DOHH2 (cell line): Measurements from ENCODE around the gene TDRD12.
"Not testable (repeated sequence)": the region's sequence is repeated elsewhere in the genome, so short reads cannot be mapped to it uniquely, and the experiment has no call there.

Experiments
- H3F3A ChIP-seq: fragments of 200-600 bp; sonication (generic), shearing (Covaris generic); 2 replicates; pipeline ENCODE4 v1.6.0; 2016; ENCODE audit warnings: antibody characterized with exemption, mild to moderate bottlenecking; ENCODE audit not compliant: control insufficient read depth, insufficient read depth
- H3K27ac ChIP-seq: fragments of 200-600 bp; sonication (generic); 2 replicates; pipeline ENCODE4 v1.5.1; 2014; ENCODE audit warnings: low read depth, mild to moderate bottlenecking, low read length, moderate library complexity
- H3K27me3 ChIP-seq: fragments of 200-600 bp; sonication (generic); 2 replicates; pipeline ENCODE4 v1.6.1; 2014; ENCODE audit warnings: mild to moderate bottlenecking, low read length, mixed read lengths; ENCODE audit not compliant: control insufficient read depth
- H3K36me3 ChIP-seq: fragments of 200-600 bp; sonication (generic); 2 replicates; pipeline ENCODE4 v1.6.1; 2014; ENCODE audit warnings: mild to moderate bottlenecking, low read length, moderate library complexity, mixed read lengths; ENCODE audit not compliant: control insufficient read depth
- H3K4me1 ChIP-seq: fragments of 200-600 bp; sonication (generic); 2 replicates; pipeline ENCODE4 v1.6.1; 2014; ENCODE audit warnings: mild to moderate bottlenecking, low read length, mixed read lengths; ENCODE audit not compliant: control insufficient read depth
- H3K4me2 ChIP-seq: fragments of 200-600 bp; sonication (generic); 2 replicates; pipeline ENCODE4 v1.6.0; 2014; ENCODE audit warnings: mild to moderate bottlenecking, low read length, moderate library complexity
- H3K4me3 ChIP-seq: fragments of 200-600 bp; sonication (generic); 2 replicates; pipeline ENCODE4 v1.5.1; 2014; ENCODE audit warnings: mild to moderate bottlenecking, low read length, mixed read lengths
- H3K79me2 ChIP-seq: fragments of 200-600 bp; sonication (generic); 2 replicates; pipeline ENCODE4 v1.6.1; 2014; ENCODE audit warnings: mild to moderate bottlenecking, low read length, mixed read lengths; ENCODE audit not compliant: control insufficient read depth
- H3K9me2 ChIP-seq: fragments of 200-600 bp; sonication (generic); replicated peaks from 2 replicates; pipeline ENCODE4 v1.6.1; 2014; ENCODE audit warnings: mild to moderate bottlenecking, low read length, mixed read lengths; ENCODE audit not compliant: control insufficient read depth
- H3K9me3 ChIP-seq: fragments of 200-600 bp; sonication (generic); 2 replicates; pipeline ENCODE4 v1.6.1; 2014; ENCODE audit warnings: antibody characterized with exemption, low read length, mixed read lengths; ENCODE audit not compliant: control insufficient read depth, insufficient read depth
- H4K20me1 ChIP-seq: fragments of 200-600 bp; sonication (generic); 2 replicates; pipeline ENCODE4 v1.6.0; 2014; ENCODE audit warnings: low read depth, mild to moderate bottlenecking, antibody characterized with exemption, low read length, moderate library complexity; ENCODE audit not compliant: control insufficient read depth, insufficient read depth
- CTCF ChIP-seq: fragments of 200-600 bp; sonication (generic); IDR thresholded peaks from one replicate; pipeline ENCODE4 v1.5.1; 2014; ENCODE audit warnings: antibody characterized with exemption, mild to moderate bottlenecking, low read depth, low read length; ENCODE audit not compliant: poor library complexity, severe bottlenecking
- EZH2phosphoT487 ChIP-seq: fragments of 200-600 bp; sonication (generic); IDR thresholded peaks from 2 replicates; pipeline ENCODE4 v1.6.1; 2017; ENCODE audit warnings: borderline replicate concordance, mild to moderate bottlenecking, antibody characterized with exemption, low read length, moderate library complexity, mixed read lengths

The TDRD12 gene

DNA sequence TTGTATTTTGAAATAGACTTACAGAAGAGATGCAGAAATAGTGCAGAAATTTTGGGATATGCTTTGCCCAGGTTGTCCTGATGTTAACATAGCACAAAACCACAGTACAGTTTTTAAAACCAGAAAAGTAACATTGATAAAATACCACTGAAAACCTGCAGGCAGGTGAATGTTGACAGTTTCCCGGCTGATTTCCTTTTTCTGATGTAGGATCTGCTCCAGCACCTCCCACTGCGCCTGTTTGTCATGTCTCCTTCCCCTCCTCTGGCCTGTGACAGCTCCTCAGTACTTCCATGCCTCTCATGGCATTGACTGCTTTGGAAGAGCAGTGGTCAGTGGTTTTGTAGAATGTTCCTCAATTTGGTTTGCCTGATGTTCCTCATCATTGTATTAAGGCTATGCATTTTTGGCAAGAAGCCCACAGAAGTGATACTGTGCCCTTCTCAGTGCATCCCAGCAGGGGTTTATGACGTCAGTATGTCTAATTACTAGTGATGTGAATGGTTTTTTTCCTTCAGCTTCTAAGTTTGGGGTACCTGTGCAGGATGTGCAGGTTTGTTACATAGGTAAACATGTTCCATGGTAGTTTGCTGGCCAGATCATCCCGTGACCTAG is 31.0 kb downstream of the TDRD12 start:
- peaks cover 13% of the 10 kb centered on the region for H3K27me3 ChIP-seq

DNA sequence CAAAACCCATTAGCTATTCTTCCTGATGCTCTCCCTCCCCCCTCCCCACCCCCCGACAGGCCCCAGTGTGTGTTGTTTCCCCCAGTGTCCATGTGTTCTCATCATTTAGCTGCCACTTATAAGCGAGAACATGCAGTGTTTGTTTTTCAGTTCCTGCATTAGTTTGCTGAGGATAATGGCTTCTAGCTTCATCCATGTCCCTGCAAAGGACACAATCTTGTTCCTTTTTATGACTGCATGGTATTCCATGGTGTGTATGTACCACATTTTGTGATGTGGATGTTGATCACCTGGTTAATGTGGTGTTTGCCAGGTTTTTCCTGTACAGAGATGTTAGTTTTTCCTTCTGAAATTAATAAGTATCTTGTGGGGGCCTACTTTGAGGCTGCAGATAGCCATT is 31.5 kb downstream of the TDRD12 start:
- no peaks in the 10 kb centered on the region for H3K4me1 ChIP-seq
- TF ChIP-seq CTCF: no peak
- H3K9me3 ChIP-seq: no peaks in the 10 kb centered on the region
- H4K20me1 ChIP-seq: no peaks in the 10 kb centered on the region
- peaks cover 13% of the 10 kb centered on the region for H3K27me3 ChIP-seq
- H3F3A ChIP-seq: no peaks in the 10 kb centered on the region
- H3K9me2 ChIP-seq: no peaks in the 10 kb centered on the region
- H3K4me3 ChIP-seq: no peak overlapping the region
- H3K4me2 ChIP-seq: no peak overlapping the region
- H3K36me3 ChIP-seq: no peaks in the 10 kb centered on the region
- H3K27ac ChIP-seq: no peak overlapping the region
- H3K79me2 ChIP-seq: no peaks in the 10 kb centered on the region

More for the DNA sequence above, 31.0 kb downstream of the TDRD12 start:
- TF ChIP-seq EZH2phosphoT487 (no peak), CTCF (no peak)
- no peak overlapping the region for H3K4me2 ChIP-seq
- H3K9me2 ChIP-seq: no peaks in the 10 kb centered on the region
- no peaks in the 10 kb centered on the region for H3K36me3 ChIP-seq
- H3K4me1 ChIP-seq: no peaks in the 10 kb centered on the region
- H4K20me1 ChIP-seq: no peaks in the 10 kb centered on the region
- no peaks in the 10 kb centered on the region for H3K9me3 ChIP-seq
- no peak overlapping the region for H3K27ac ChIP-seq
- no peak overlapping the region for H3K4me3 ChIP-seq
- no peaks in the 10 kb centered on the region for H3F3A ChIP-seq
- no peaks in the 10 kb centered on the region for H3K79me2 ChIP-seq

- Histone ChIP-seq H3F3A (no peaks in the 10 kb centered on the region), H3K36me3 (no peaks in the 10 kb centered on the region), H3K9me2 (no peaks in the 10 kb centered on the region), H3K27me3 (no peaks in the 10 kb centered on the region), H4K20me1 (no peaks in the 10 kb centered on the region), H3K4me1 (no peaks in the 10 kb centered on the region), H3K79me2 (no peaks in the 10 kb centered on the region), H3K27ac (no peak overlapping the region), H3K9me3 (0 out of 2 replicates have a peak, but pooled peaks cover 3% of the 10 kb centered on the region), H3K4me2 (no peak overlapping the region), H3K4me3 (no peak overlapping the region)
- TF ChIP-seq EZH2phosphoT487 (no peak), CTCF (no peak)
Measured at GRCh38 chr19:32757189-32757588, 37.6 kb downstream of the TDRD12 start.

DNA sequence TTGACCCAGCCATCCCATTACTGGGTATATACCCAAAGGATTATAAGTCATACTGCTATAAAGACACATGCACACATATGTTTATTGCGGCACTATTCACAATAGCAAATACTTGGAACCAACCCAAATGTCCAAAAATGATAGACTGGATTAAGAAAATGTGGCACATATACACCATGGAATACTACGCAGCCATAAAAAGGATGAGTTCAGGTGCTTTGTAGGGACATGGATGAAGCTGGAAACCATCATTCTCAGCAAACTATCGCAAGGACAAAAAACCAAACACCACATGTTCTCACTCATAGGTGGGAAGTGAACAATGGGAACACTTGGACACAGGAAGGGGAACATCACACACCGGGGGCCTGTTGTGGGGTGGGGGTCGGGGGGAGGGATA is 45.8 kb downstream of the TDRD12 start:
- not testable (repeated sequence) for H3K27ac ChIP-seq, H3K4me2 ChIP-seq, H3K27me3 ChIP-seq, H3K4me1 ChIP-seq, H3K9me3 ChIP-seq, H3K4me3 ChIP-seq, H3K36me3 ChIP-seq, H3F3A ChIP-seq, H3K79me2 ChIP-seq, H3K9me2 ChIP-seq, H4K20me1 ChIP-seq
